Ascending aorta (tissue), 2 donors: ENCODE data around the gene ANO7. TPM values are rescaled to one million over a fixed set of nuclear protein-coding genes. Genes with fewer than 3 reads are reported as not detected.

Experiments used
- DNase-seq, 2 donors: peaks; one replicate each; pipeline ENCODE4 v3.0.0-alpha.2; 2019; ENCODE audit warnings: low spot score in 2 of 2
- H3K27ac ChIP-seq, 2 donors: fragments of 200-600 bp; sonication (generic); one replicate each; pipeline ENCODE4 v1.5.1; 2016 to 2017; ENCODE audit warnings: mild to moderate bottlenecking in 1 of 2
- H3K27me3 ChIP-seq: fragments of 200-600 bp; sonication (generic); one replicate; pipeline ENCODE4 v1.5.1; 2017
- H3K36me3 ChIP-seq, 2 donors: fragments of 200-600 bp; sonication (generic); one replicate each; pipeline ENCODE4 v1.5.1; 2016
- H3K4me1 ChIP-seq, 2 donors: fragments of 200-600 bp; sonication (generic); one replicate each; pipeline ENCODE4 v1.5.1; 2016 to 2017; ENCODE audit warnings: mild to moderate bottlenecking in 1 of 2
- H3K4me3 ChIP-seq, 2 donors: fragments of 200-600 bp; sonication (generic); one replicate each; pipeline ENCODE4 v1.5.1; 2016 to 2017; ENCODE audit warnings: mild to moderate bottlenecking in 1 of 2
- H3K9me3 ChIP-seq, 2 donors: fragments of 200-600 bp; sonication (generic); one replicate each; pipeline ENCODE4 v1.5.1; 2016
- CTCF ChIP-seq, 3 experiments: fragments of 200-600 bp in 2 of 3; fragments of 450-650 bp in 1 of 3; sonication (generic) in 2 of 3; IDR thresholded peaks; one replicate each; pipeline ENCODE4 v1.5.1; 2016 to 2019; ENCODE audit warnings: antibody characterized with exemption in 3 of 3, mild to moderate bottlenecking in 1 of 3, moderate library complexity in 1 of 3
- intact Hi-C: fragments of 100-400 bp; cut with DNase I; formaldehyde crosslinking; loops from one replicate; pipeline ENCODE4 v1.15.1; 2023
- total RNA-seq: library from RNA; depleted of rRNA; stranded (reverse); fragments of >200 nt; gene quantifications from one replicate; pipeline ENCODE4 v1.1.0, GENCODE V29; 2016

The ANO7 gene
- total RNA-seq, 1 donor from 2014 or later = 0.43 TPM

GRCh38 chr2:241240320-241241004 lies 52.0 kb downstream of the ANO7 start:
- Histone ChIP-seq H3K4me3 (no peak overlapping the region), H3K36me3 (peaks cover 95 to 97% of the 10 kb centered on the region in 2 donors), H3K27me3 (no peaks in the 10 kb centered on the region), H3K4me1 (no peaks in the 10 kb centered on the region), H3K9me3 (no peaks in the 10 kb centered on the region), H3K27ac (no peak overlapping the region)
- no peak for DNase-seq
- intact Hi-C loops = no loop called here
- no peak for TF ChIP-seq CTCF (IDR thresholded peaks at IDR 0.05)

- intact Hi-C loops = no loop called here
- no peak overlapping the region for H3K4me3 ChIP-seq
- H3K4me1 ChIP-seq = no peaks in the 10 kb centered on the region
- H3K9me3 ChIP-seq = no peaks in the 10 kb centered on the region
- no peak for TF ChIP-seq CTCF (IDR thresholded peaks at IDR 0.05)
- DNase-seq = no peak
- no peaks in the 10 kb centered on the region for H3K27me3 ChIP-seq
- H3K36me3 ChIP-seq = peaks cover 93 to 97% of the 10 kb centered on the region in 2 donors
- no peak overlapping the region for H3K27ac ChIP-seq
Observed at GRCh38 chr2:241241669-241242068, 53.2 kb downstream of the ANO7 start.

GRCh38 chr2:241242306-241242705 lies 53.8 kb downstream of the ANO7 start:
- no peak for DNase-seq
- H3K36me3 ChIP-seq = peaks cover 93 to 97% of the 10 kb centered on the region in 2 donors

GRCh38 chr2:241244368-241244767 lies 55.9 kb downstream of the ANO7 start:
- Histone ChIP-seq H3K27me3 (no peaks in the 10 kb centered on the region), H3K27ac (no peak overlapping the region), H3K4me3 (no peak overlapping the region), H3K9me3 (no peaks in the 10 kb centered on the region), H3K4me1 (no peaks in the 10 kb centered on the region), H3K36me3 (peaks cover 93 to 97% of the 10 kb centered on the region in 2 donors)
- no peak for DNase-seq
- no peak for TF ChIP-seq CTCF (IDR thresholded peaks at IDR 0.05)
- intact Hi-C loops = no loop called here

More at GRCh38 chr2:241242306-241242705, 53.8 kb downstream of the ANO7 start:
- Histone ChIP-seq H3K27ac (no peak overlapping the region), H3K4me3 (no peak overlapping the region), H3K9me3 (no peaks in the 10 kb centered on the region), H3K27me3 (no peaks in the 10 kb centered on the region), H3K4me1 (no peaks in the 10 kb centered on the region)
- no peak for TF ChIP-seq CTCF (IDR thresholded peaks at IDR 0.05)
- intact Hi-C loops = no loop called here

GRCh38 chr2:241248289-241248688 lies 59.8 kb downstream of the ANO7 start:
- DNase-seq = no peak
- Histone ChIP-seq H3K9me3 (no peaks in the 10 kb centered on the region), H3K36me3 (peaks cover 89 to 100% of the 10 kb centered on the region in 2 donors), H3K4me3 (no peak overlapping the region), H3K27me3 (no peaks in the 10 kb centered on the region), H3K4me1 (no peaks in the 10 kb centered on the region), H3K27ac (no peak overlapping the region)
- no peak for TF ChIP-seq CTCF (IDR thresholded peaks at IDR 0.05)
- intact Hi-C loops = no loop called here
